ENCODE measurements around the gene GRIA3.
"Not testable (repeated sequence)": the region's sequence is repeated elsewhere in the genome, so short reads cannot be mapped to it uniquely, and the experiment has no call there.

The GRIA3 gene

GRCh38 chrX:123476611-123477219 lies 292.6 kb downstream of the GRIA3 start:
- no peak for DNase-seq

GRCh38 chrX:123477673-123478072 lies 293.6 kb downstream of the GRIA3 start:
- DNase-seq: no peak

- no peak for DNase-seq
These were observed 298.1 kb downstream of the GRIA3 start for GRCh38 chrX:123481913-123482851.

- no peak for DNase-seq
These were observed 302.2 kb downstream of the GRIA3 start for GRCh38 chrX:123486297-123486696.

- no peak for DNase-seq
These were observed 303.2 kb downstream of the GRIA3 start for GRCh38 chrX:123487236-123487635.

- no peak for DNase-seq
These were observed 303.6 kb downstream of the GRIA3 start for GRCh38 chrX:123487669-123488068.

- no peak for DNase-seq
These were observed 304.9 kb downstream of the GRIA3 start for GRCh38 chrX:123489011-123489410.

- no peak for DNase-seq
These were observed 309.8 kb downstream of the GRIA3 start for GRCh38 chrX:123493857-123494256.

- no peak for DNase-seq
These were observed 315.7 kb downstream of the GRIA3 start for GRCh38 chrX:123499787-123500186.

- DNase-seq: no peak
These were observed 320.0 kb downstream of the GRIA3 start for GRCh38 chrX:123504047-123504446.

- DNase-seq: no peak
These were observed 320.7 kb downstream of the GRIA3 start for GRCh38 chrX:123504630-123505270.

- DNase-seq: no peak
These were observed 329.7 kb downstream of the GRIA3 start for GRCh38 chrX:123513585-123514278.

GRCh38 chrX:123514279-123514640 lies 330.2 kb downstream of the GRIA3 start:
- not testable (repeated sequence) for DNase-seq

- no peak for DNase-seq
These were observed 334.7 kb downstream of the GRIA3 start for GRCh38 chrX:123518791-123519190.

GRCh38 chrX:123525123-123525725 lies 341.1 kb downstream of the GRIA3 start:
- no peak for DNase-seq

GRCh38 chrX:123530726-123531125 lies 346.6 kb downstream of the GRIA3 start:
- DNase-seq: not testable (repeated sequence)
